Sigmoid colon (tissue), 7 donors: ENCODE results near the gene RGS7BP. TPM values are rescaled to one million over a fixed set of nuclear protein-coding genes. Genes with fewer than 3 reads are reported as not detected.

ENCODE experiments used
- DNase-seq: peaks from one replicate; pipeline ENCODE4 v3.0.0-alpha.2; 2019
- H3K27ac ChIP-seq, 4 donors: fragments of 200-600 bp; sonication (generic); one replicate each; pipeline ENCODE4 v1.5.1; 2016 to 2019; ENCODE audit warnings: mild to moderate bottlenecking in 1 of 4
- H3K27me3 ChIP-seq, 3 donors: fragments of 200-600 bp; sonication (generic); one replicate each; pipeline ENCODE4 v1.5.1; 2019; ENCODE audit warnings: mild to moderate bottlenecking in 1 of 3
- H3K36me3 ChIP-seq, 4 donors: fragments of 200-600 bp; sonication (generic); one replicate each; pipeline ENCODE4 v1.5.1; 2016 to 2019
- H3K4me1 ChIP-seq, 4 donors: fragments of 200-600 bp; sonication (generic); one replicate each; pipeline ENCODE4 v1.5.1; 2017 to 2019
- H3K4me3 ChIP-seq, 4 donors: fragments of 200-600 bp; sonication (generic); one replicate each; pipeline ENCODE4 v1.5.1; 2017 to 2019; ENCODE audit warnings: mild to moderate bottlenecking in 2 of 4, moderate library complexity in 1 of 4
- H3K9me3 ChIP-seq, 4 donors: fragments of 200-600 bp in 3 of 4; sonication (generic) in 3 of 4; one replicate each; pipeline versions ENCODE4 v1.5.1 to v1.6.1; 2013 to 2019
- EP300 ChIP-seq, 4 donors: sonication (generic); formaldehyde crosslinking; IDR thresholded peaks; one replicate each; pipeline ENCODE4 v1.6.1; 2017; ENCODE audit warnings: antibody characterized with exemption in 4 of 4
- POLR2A ChIP-seq, 2 donors: fragments of 450-650 bp; IDR thresholded peaks; one replicate each; pipeline ENCODE4 v1.6.1; 2016; ENCODE audit warnings: antibody characterized with exemption in 2 of 2, mild to moderate bottlenecking in 2 of 2, moderate library complexity in 2 of 2
- POLR2AphosphoS5 ChIP-seq, 4 donors: sonication (generic); formaldehyde crosslinking; IDR thresholded peaks; one replicate each; pipeline ENCODE4 v1.6.1; 2017; ENCODE audit warnings: antibody characterized with exemption in 4 of 4
- WGBS, 2 donors: extraction: QIAGEN DNeasy Blood & Tissue Kit; methylation state at CpG; one replicate each; pipeline ENCODE4 v1.1.7; 2013; 5-methylcytosine and 5-hydroxymethylcytosine counted together
- intact Hi-C: fragments of 100-400 bp; cut with DNase I; formaldehyde crosslinking; loops from one replicate; pipeline ENCODE4 v1.15.1; 2023
- polyA plus RNA-seq, 3 donors: library from polyadenylated mRNA; stranded (reverse); fragments of 200-250 nt; gene quantifications; one replicate each; pipeline ENCODE4 v1.2.3, GENCODE V29; 2013
- total RNA-seq, 4 donors: library from RNA; depleted of rRNA; stranded (reverse); fragments of >200 nt; gene quantifications; one replicate each; pipeline ENCODE4 v1.1.0, GENCODE V29; 2016
- TF ChIP-seq, protein P1 (sequence below), 4 experiments: fragments of 450-650 bp in 3 of 4; fragments of 200-600 bp in 1 of 4; IDR thresholded peaks; one replicate each; pipeline ENCODE4 v1.5.1; 2016 to 2019; ENCODE audit warnings: antibody characterized with exemption in 4 of 4, mild to moderate bottlenecking in 3 of 4, moderate library complexity in 2 of 4
- donor health status: healthy with polysubstance abuse.
- donor health status: Bipolar disorder and iron deficiency.
- donor health status: healthy.

The RGS7BP gene
- total and polyA plus RNA-seq, 7 donors, result 0.25 to 4.8 (median 0.71) TPM; not detected in 2

GRCh38 chr5:64514612-64515011 lies 8.8 kb downstream of the RGS7BP start:
- DNase-seq, result no peak
- Histone ChIP-seq H3K27ac (no peak overlapping the region), H3K4me1 (no peaks in the 10 kb centered on the region), H3K36me3 (no peaks in the 10 kb centered on the region), H3K9me3 (no peaks in the 10 kb centered on the region), H3K4me3 (no peak overlapping the region), H3K27me3 (no peaks in the 10 kb centered on the region)
- WGBS, 2 donors, result 92 to 97% methylated on average over 1 of the region's 1 CpG
- intact Hi-C loops, result no loop called here
- TF ChIP-seq POLR2A (IDR thresholded peaks at IDR 0.05), result no peak
- TF ChIP-seq, protein P1, sequence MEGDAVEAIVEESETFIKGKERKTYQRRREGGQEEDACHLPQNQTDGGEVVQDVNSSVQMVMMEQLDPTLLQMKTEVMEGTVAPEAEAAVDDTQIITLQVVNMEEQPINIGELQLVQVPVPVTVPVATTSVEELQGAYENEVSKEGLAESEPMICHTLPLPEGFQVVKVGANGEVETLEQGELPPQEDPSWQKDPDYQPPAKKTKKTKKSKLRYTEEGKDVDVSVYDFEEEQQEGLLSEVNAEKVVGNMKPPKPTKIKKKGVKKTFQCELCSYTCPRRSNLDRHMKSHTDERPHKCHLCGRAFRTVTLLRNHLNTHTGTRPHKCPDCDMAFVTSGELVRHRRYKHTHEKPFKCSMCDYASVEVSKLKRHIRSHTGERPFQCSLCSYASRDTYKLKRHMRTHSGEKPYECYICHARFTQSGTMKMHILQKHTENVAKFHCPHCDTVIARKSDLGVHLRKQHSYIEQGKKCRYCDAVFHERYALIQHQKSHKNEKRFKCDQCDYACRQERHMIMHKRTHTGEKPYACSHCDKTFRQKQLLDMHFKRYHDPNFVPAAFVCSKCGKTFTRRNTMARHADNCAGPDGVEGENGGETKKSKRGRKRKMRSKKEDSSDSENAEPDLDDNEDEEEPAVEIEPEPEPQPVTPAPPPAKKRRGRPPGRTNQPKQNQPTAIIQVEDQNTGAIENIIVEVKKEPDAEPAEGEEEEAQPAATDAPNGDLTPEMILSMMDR (IDR thresholded peaks at IDR 0.05), result no peak
- TF ChIP-seq EP300 (IDR thresholded peaks at IDR 0.05), result no peak
- TF ChIP-seq POLR2AphosphoS5 (IDR thresholded peaks at IDR 0.05), result no peak

GRCh38 chr5:64516216-64516615 lies 10.4 kb downstream of the RGS7BP start:
- Histone ChIP-seq H3K9me3 (no peaks in the 10 kb centered on the region), H3K27me3 (no peaks in the 10 kb centered on the region), H3K36me3 (no peaks in the 10 kb centered on the region), H3K4me1 (no peaks in the 10 kb centered on the region), H3K4me3 (no peak overlapping the region), H3K27ac (no peak overlapping the region)
- WGBS, 2 donors, result 81 to 86% methylated on average over 4 of the region's 4 CpGs
- intact Hi-C loops, result no loop called here
- TF ChIP-seq EP300 (IDR thresholded peaks at IDR 0.05), result no peak
- TF ChIP-seq, protein P1 (IDR thresholded peaks at IDR 0.05), result no peak
- no peak for TF ChIP-seq POLR2AphosphoS5 (IDR thresholded peaks at IDR 0.05)
- TF ChIP-seq POLR2A (IDR thresholded peaks at IDR 0.05), result no peak
- no peak for DNase-seq

- H3K27me3 ChIP-seq, result no peaks in the 10 kb centered on the region
- no peak overlapping the region for H3K4me3 ChIP-seq
- H3K27ac ChIP-seq, result no peak overlapping the region
- WGBS, 2 donors, result 76 to 82% methylated on average over 2 of the region's 2 CpGs
- DNase-seq, result no peak
- no peaks in the 10 kb centered on the region for H3K9me3 ChIP-seq
- no peak for TF ChIP-seq POLR2AphosphoS5 (IDR thresholded peaks at IDR 0.05)
- TF ChIP-seq, protein P1 (IDR thresholded peaks at IDR 0.05), result no peak
- TF ChIP-seq EP300 (IDR thresholded peaks at IDR 0.05), result no peak
- TF ChIP-seq POLR2A (IDR thresholded peaks at IDR 0.05), result no peak
- H3K36me3 ChIP-seq, result no peaks in the 10 kb centered on the region
- intact Hi-C loops, result no loop called here
- H3K4me1 ChIP-seq, result no peaks in the 10 kb centered on the region
Measured at GRCh38 chr5:64518793-64519192, 13.0 kb downstream of the RGS7BP start.

- no peaks in the 10 kb centered on the region for H3K4me1 ChIP-seq
- WGBS, 2 donors, result 21 to 73% methylated on average over 4 of the region's 4 CpGs
- no peaks in the 10 kb centered on the region for H3K9me3 ChIP-seq
- DNase-seq, result no peak
- no peak overlapping the region for H3K4me3 ChIP-seq
- no peak for TF ChIP-seq POLR2AphosphoS5 (IDR thresholded peaks at IDR 0.05)
- TF ChIP-seq EP300 (IDR thresholded peaks at IDR 0.05), result no peak
- no peak for TF ChIP-seq POLR2A (IDR thresholded peaks at IDR 0.05)
- H3K27me3 ChIP-seq, result no peaks in the 10 kb centered on the region
- H3K36me3 ChIP-seq, result no peaks in the 10 kb centered on the region
- intact Hi-C loops, result no loop called here
- H3K27ac ChIP-seq, result no peak overlapping the region
Measured at GRCh38 chr5:64519263-64519662, 13.4 kb downstream of the RGS7BP start.

DNA sequence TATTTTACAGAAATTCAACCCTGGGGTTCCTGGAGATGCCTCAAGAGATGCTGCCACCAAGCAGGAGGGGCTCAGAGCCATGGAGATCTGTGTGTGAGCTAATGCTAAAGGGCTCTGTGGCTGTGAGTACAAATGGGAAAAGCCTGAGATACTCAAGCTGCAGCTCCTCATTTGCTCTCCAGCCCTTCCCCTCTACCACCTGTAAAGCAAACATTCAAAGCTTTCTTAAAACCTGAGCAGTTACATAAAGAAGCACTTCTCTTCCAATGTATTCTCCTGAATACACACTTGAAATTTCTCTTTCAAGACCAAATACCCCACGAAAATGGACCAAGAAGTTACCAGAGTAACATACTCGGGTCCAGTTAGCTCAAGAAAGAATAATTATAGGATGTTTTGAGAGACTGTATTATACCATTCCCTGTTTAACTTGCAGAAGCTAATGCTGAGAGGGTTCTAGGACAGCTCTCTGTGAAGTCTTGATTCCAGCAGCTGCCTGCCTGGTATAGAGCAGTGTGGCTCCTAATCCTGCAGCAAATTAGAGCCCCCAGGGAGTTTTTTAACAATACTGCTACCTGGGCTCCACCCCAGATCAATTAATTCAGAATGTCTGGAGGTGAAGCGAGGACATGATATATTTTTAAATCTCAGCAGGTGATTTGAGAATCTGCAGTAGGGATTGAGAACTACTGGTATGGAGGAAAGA lies 21.1 kb downstream of the RGS7BP start:
- no peak overlapping the region for H3K27ac ChIP-seq
- no peak for TF ChIP-seq POLR2AphosphoS5 (IDR thresholded peaks at IDR 0.05)
- no peak for TF ChIP-seq EP300 (IDR thresholded peaks at IDR 0.05)
- no peak for TF ChIP-seq POLR2A (IDR thresholded peaks at IDR 0.05)
- TF ChIP-seq, protein P1 (IDR thresholded peaks at IDR 0.05), result no peak
- intact Hi-C loops, result no loop called here

More for the DNA sequence above, 21.1 kb downstream of the RGS7BP start:
- Histone ChIP-seq H3K36me3 (no peaks in the 10 kb centered on the region), H3K4me1 (peaks cover 0 to 3% (median 0%) of the 10 kb centered on the region in 4 donors), H3K4me3 (no peak overlapping the region), H3K9me3 (no peaks in the 10 kb centered on the region), H3K27me3 (no peaks in the 10 kb centered on the region)
- 72 to 80% methylated on average over 3 of the region's 3 CpGs for WGBS, 2 donors
- no peak for DNase-seq
